ENCODE data around the gene PPP1CC.

DNA sequence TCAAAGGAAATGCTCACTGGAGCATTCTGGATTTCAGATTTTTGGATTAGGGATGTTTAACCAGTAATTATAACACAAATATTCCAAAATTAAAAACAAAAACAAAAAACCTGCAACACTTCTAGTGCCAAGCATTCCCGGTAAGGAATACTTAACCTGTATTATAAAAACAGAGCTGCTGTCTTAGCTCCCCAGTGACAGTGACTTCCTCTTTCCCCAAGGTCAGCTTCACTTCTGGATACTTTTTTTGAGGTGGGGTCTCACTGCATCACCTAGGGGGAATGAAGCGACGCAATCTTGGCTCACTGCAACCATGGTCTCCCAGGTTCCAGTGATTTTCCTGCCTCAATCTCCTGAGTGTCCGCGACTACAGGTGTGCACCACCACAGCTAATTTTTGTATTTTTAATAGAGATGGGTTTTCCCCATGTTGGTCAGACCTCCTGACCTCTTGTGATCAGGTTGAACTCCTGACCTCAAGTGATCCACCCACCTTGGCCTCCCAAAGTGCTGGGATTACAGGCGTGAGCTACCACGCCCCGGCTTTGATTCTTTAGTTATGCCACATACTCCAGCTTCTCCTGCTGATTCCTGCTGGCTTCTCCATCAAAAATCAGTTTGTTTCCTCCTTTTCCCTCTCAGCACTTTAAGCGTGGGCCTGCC, 15.9 kb downstream of the PPP1CC start:
- TF ChIP-seq, protein P1, sequence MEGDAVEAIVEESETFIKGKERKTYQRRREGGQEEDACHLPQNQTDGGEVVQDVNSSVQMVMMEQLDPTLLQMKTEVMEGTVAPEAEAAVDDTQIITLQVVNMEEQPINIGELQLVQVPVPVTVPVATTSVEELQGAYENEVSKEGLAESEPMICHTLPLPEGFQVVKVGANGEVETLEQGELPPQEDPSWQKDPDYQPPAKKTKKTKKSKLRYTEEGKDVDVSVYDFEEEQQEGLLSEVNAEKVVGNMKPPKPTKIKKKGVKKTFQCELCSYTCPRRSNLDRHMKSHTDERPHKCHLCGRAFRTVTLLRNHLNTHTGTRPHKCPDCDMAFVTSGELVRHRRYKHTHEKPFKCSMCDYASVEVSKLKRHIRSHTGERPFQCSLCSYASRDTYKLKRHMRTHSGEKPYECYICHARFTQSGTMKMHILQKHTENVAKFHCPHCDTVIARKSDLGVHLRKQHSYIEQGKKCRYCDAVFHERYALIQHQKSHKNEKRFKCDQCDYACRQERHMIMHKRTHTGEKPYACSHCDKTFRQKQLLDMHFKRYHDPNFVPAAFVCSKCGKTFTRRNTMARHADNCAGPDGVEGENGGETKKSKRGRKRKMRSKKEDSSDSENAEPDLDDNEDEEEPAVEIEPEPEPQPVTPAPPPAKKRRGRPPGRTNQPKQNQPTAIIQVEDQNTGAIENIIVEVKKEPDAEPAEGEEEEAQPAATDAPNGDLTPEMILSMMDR (IDR thresholded peaks at IDR 0.05), result no peak
- TF ChIP-seq POLR2A (IDR thresholded peaks at IDR 0.05), result no peak

Measured in right lobe of liver (tissue), 4 donors.